SU-DHL-6 (cell line): Measurements from ENCODE around the gene SPP2.

ENCODE experiments used
- H2AFZ ChIP-seq: fragments of 200-600 bp; sonication (generic); 2 replicates; pipeline ENCODE4 v1.6.1; 2014; ENCODE audit warnings: low read depth, mild to moderate bottlenecking, moderate library complexity, mixed read lengths, antibody characterized with exemption, low read length; ENCODE audit not compliant: severe bottlenecking
- H3F3A ChIP-seq: fragments of 200-600 bp; shearing (Covaris generic); 2 replicates; pipeline ENCODE4 v1.6.0; 2016; ENCODE audit warnings: antibody characterized with exemption, mild to moderate bottlenecking; ENCODE audit not compliant: insufficient read depth
- H3K27ac ChIP-seq: fragments of 200-600 bp; sonication (generic); 2 replicates; pipeline ENCODE4 v1.5.1; 2016; ENCODE audit warnings: low read depth, mild to moderate bottlenecking, low read length, moderate library complexity, mixed read lengths
- H3K27me3 ChIP-seq: fragments of 200-600 bp; sonication (generic), shearing (Covaris generic); 2 replicates; pipeline ENCODE4 v1.6.0; 2014; ENCODE audit warnings: mild to moderate bottlenecking, low read length
- H3K36me3 ChIP-seq: fragments of 200-600 bp; sonication (generic); 2 replicates; pipeline ENCODE4 v1.6.1; 2014; ENCODE audit warnings: mild to moderate bottlenecking, low read length, mixed read lengths
- H3K4me2 ChIP-seq: fragments of 300-600, 200-600 bp; shearing (Covaris generic), sonication (generic); 2 replicates; pipeline ENCODE4 v1.6.0; 2014; ENCODE audit warnings: low read length, low read depth, mild to moderate bottlenecking; ENCODE audit not compliant: poor library complexity, severe bottlenecking
- H3K4me3 ChIP-seq: fragments of 200-600 bp; sonication (generic); 2 replicates; pipeline ENCODE4 v1.5.1; 2014; ENCODE audit warnings: antibody characterized with exemption, low read length, mild to moderate bottlenecking, mixed read lengths; ENCODE audit not compliant: insufficient read depth, poor library complexity, severe bottlenecking
- H3K79me2 ChIP-seq: fragments of 200-600 bp; sonication (generic); 2 replicates; pipeline ENCODE4 v1.6.1; 2014; ENCODE audit warnings: mild to moderate bottlenecking, low read length, moderate library complexity; ENCODE audit not compliant: insufficient read depth
- H3K9ac ChIP-seq: fragments of 200-600 bp; sonication (generic); 2 replicates; pipeline ENCODE4 v1.7.0; 2014; ENCODE audit warnings: mild to moderate bottlenecking, low read length
- H3K9me2 ChIP-seq: fragments of 200-600 bp; sonication (generic); replicated peaks from 2 replicates; pipeline ENCODE4 v1.6.1; 2014; ENCODE audit warnings: low read length; ENCODE audit not compliant: insufficient read depth
- H3K9me3 ChIP-seq: fragments of 200-600 bp; sonication (generic); 2 replicates; pipeline ENCODE4 v1.6.1; 2014; ENCODE audit warnings: low read length, mixed read lengths; ENCODE audit not compliant: insufficient read depth
- H4K20me1 ChIP-seq: fragments of 200-600 bp; sonication (generic); 2 replicates; pipeline ENCODE4 v1.6.1; 2014; ENCODE audit warnings: low read depth, mild to moderate bottlenecking, antibody characterized with exemption, low read length, moderate library complexity, mixed read lengths
- CTCF ChIP-seq: fragments of 200-600 bp; sonication (generic); IDR thresholded peaks from one replicate; pipeline ENCODE4 v1.5.1; 2017; ENCODE audit warnings: antibody characterized with exemption, mild to moderate bottlenecking, low read length, moderate library complexity; ENCODE audit not compliant: insufficient read depth, poor library complexity, severe bottlenecking
- EZH2phosphoT487 ChIP-seq: fragments of 200-600 bp; sonication (generic), shearing (Covaris generic); conservative IDR thresholded peaks from 2 replicates; pipeline ENCODE4 v1.6.1; 2018; ENCODE audit warnings: mild to moderate bottlenecking, antibody characterized with exemption, low read length, moderate library complexity, mixed read lengths

Gene SPP2

GRCh38 chr2:234047361-234047760, 3.1 kb upstream of the SPP2 start:
- Histone ChIP-seq H4K20me1 (no peaks in the 10 kb centered on the region), H3K4me2 (no peak overlapping the region), H3K9ac (no peak overlapping the region), H3K9me2 (no peaks in the 10 kb centered on the region), H2AFZ (no peak overlapping the region), H3K79me2 (no peaks in the 10 kb centered on the region), H3K4me3 (no peak overlapping the region), H3K36me3 (no peaks in the 10 kb centered on the region), H3F3A (no peaks in the 10 kb centered on the region), H3K27me3 (no peaks in the 10 kb centered on the region), H3K27ac (no peak overlapping the region), H3K9me3 (no peaks in the 10 kb centered on the region)
- TF ChIP-seq EZH2phosphoT487 = no peak
- no peak for TF ChIP-seq CTCF

GRCh38 chr2:234048049-234048448, 2.5 kb upstream of the SPP2 start:
- no peak overlapping the region for H3K27ac ChIP-seq
- H3F3A ChIP-seq = no peaks in the 10 kb centered on the region
- H3K9me3 ChIP-seq = no peaks in the 10 kb centered on the region
- H3K36me3 ChIP-seq = no peaks in the 10 kb centered on the region
- no peaks in the 10 kb centered on the region for H3K79me2 ChIP-seq
- H3K9me2 ChIP-seq = no peaks in the 10 kb centered on the region
- no peaks in the 10 kb centered on the region for H3K27me3 ChIP-seq
- no peak overlapping the region for H3K9ac ChIP-seq
- H2AFZ ChIP-seq = no peak overlapping the region
- TF ChIP-seq CTCF = no peak
- TF ChIP-seq EZH2phosphoT487 = no peak
- no peaks in the 10 kb centered on the region for H4K20me1 ChIP-seq
- H3K4me2 ChIP-seq = no peak overlapping the region
- H3K4me3 ChIP-seq = no peak overlapping the region

- H3K27ac ChIP-seq = no peak overlapping the region
- no peak overlapping the region for H3K4me2 ChIP-seq
- H2AFZ ChIP-seq = no peak overlapping the region
Measured at GRCh38 chr2:234051374-234052070, 1.0 kb downstream of the SPP2 start.

More at GRCh38 chr2:234051374-234052070, 1.0 kb downstream of the SPP2 start:
- H3K79me2 ChIP-seq = no peaks in the 10 kb centered on the region
- TF ChIP-seq CTCF (no peak), EZH2phosphoT487 (no peak)
- H3K4me3 ChIP-seq = no peak overlapping the region
- H3K9me3 ChIP-seq = no peaks in the 10 kb centered on the region
- no peak overlapping the region for H3K9ac ChIP-seq
- H4K20me1 ChIP-seq = no peaks in the 10 kb centered on the region
- no peaks in the 10 kb centered on the region for H3K36me3 ChIP-seq
- H3K27me3 ChIP-seq = no peaks in the 10 kb centered on the region
- no peaks in the 10 kb centered on the region for H3K9me2 ChIP-seq
- no peaks in the 10 kb centered on the region for H3F3A ChIP-seq
